Measurements from ENCODE around the gene ERCC3.
"Not testable (repeated sequence)": the region's sequence is repeated elsewhere in the genome, so short reads cannot be mapped to it uniquely, and the experiment has no call there.

ERCC3 gene

GRCh38 chr2:127279781-127280180 is 14.2 kb downstream of the ERCC3 start:
- no peak for DNase-seq (ENCODE audit: low read depth)

- DNase-seq (ENCODE audit: low read depth): no peak
Observed at GRCh38 chr2:127278959-127279358, 15.0 kb downstream of the ERCC3 start.

GRCh38 chr2:127277028-127277427 is 16.9 kb downstream of the ERCC3 start:
- DNase-seq (ENCODE audit: low read depth): no peak

GRCh38 chr2:127275789-127276188 is 18.2 kb downstream of the ERCC3 start:
- no peak for DNase-seq (ENCODE audit: low read depth)

DNA sequence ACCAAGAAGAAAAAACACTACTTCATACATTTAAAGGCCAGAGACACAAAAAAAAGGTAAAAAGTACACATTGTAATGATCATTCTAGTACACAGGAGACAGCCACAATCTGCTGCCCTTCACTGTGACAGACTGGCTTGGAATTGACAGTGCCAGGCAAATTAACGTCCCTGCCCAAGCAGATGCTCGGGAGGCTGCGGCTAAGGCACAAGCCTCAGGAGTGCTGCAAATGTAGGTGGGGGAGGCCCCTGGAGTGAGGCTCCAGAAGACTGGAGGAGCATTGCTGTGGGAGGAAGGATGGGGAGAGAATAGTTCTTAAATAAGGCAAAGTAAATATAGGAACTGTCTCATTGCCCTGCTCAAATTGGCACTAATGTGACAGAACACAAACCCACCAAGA is 18.6 kb downstream of the ERCC3 start:
- DNase-seq (ENCODE audit: low read depth): no peak

GRCh38 chr2:127270663-127271062 is 23.3 kb downstream of the ERCC3 start:
- DNase-seq (ENCODE audit: low read depth): no peak

DNA sequence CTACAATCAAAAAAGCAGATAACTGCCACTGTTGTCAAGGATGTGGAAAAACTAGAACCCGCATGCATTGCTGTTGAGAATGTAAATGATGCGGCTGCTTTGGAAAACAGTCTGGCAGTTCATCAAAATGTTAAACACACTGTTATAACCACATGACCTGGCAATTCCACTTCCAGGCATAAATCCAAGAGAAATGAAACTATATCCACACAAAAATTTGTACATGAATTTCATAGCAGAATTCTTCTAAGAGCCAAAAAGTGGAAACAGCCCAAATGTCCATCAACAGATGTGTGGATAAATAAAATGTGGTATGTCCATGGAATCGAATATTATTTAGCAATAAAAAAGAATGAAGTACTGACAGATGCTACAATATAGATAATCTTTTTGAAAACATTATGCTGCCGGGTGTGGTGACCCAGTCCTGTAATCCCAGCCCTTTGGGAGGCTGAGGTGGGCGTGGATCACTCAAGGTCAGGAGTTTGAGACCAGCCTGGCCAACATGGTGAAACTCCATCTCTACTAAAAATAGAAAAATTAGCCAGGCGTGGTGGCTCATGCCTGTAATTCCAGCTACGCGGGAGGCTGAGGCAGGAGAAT is 32.0 kb downstream of the ERCC3 start:
- DNase-seq (ENCODE audit: low read depth): no peak

DNA sequence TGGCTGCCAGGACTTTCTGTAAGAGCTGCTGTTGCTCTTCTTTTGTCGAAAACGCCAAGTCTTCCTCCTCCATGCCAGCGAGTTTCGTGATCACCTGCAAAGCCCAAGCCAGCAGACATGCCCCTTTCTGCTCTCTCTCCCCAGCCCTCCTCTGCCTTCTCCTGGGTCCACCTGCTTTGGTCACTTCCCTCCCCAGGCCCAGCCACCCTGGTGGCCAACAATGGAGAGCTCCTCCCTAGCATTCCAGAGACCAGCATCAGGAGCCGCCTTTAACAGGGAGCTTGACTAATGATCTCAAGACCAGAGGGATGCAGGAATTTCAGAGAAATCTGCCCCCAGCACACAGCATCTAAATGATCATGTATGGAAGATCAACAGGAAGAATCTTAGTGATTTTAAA is 34.6 kb downstream of the ERCC3 start:
- DNase-seq (ENCODE audit: low read depth): no peak

GRCh38 chr2:127256866-127257265 is 37.1 kb downstream of the ERCC3 start:
- DNase-seq (ENCODE audit: low read depth): no peak

GRCh38 chr2:127256381-127256780 is 37.6 kb downstream of the ERCC3 start:
- no peak for DNase-seq (ENCODE audit: low read depth)

DNA sequence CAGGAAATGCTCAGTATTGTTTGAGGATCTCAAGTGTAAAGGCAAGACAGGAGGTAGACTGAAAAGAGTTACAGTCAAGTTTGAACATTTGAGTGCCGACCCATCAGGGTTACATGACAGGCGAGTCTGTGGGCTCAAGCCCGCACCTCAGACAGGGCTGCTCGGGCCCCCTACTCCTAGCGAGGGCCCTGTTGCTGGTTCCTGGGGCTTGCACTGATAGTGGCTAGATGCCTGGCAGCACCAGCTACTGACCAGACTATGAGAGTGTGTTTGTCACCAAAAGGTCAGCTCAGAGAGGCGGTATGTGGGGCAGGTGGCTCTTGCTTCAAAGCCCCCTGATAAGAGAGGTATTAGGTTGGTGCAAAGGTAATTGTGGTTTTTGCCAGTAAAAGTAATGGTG is 38.2 kb downstream of the ERCC3 start:
- DNase-seq (ENCODE audit: low read depth): no peak

DNA sequence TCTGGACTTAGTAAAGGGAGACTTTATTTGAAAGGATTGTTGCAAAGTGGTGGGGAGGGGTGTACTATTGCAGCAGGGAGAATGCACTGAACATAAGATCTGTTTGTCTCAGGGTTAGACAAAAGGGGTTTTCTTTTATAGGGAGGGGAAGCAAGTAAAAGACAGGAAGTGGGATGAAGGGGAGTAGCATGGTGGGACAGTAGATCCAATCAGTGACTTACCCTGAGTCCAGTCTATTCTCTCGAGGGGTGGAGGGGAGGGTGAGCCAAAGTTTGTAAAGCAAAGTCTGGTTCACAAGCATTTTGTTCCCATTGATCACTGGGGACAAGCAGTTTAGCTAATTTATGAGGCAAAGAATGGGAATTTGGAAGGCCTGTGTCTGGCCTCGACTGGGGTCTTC is 38.8 kb downstream of the ERCC3 start:
- DNase-seq (ENCODE audit: low read depth): no peak

DNA sequence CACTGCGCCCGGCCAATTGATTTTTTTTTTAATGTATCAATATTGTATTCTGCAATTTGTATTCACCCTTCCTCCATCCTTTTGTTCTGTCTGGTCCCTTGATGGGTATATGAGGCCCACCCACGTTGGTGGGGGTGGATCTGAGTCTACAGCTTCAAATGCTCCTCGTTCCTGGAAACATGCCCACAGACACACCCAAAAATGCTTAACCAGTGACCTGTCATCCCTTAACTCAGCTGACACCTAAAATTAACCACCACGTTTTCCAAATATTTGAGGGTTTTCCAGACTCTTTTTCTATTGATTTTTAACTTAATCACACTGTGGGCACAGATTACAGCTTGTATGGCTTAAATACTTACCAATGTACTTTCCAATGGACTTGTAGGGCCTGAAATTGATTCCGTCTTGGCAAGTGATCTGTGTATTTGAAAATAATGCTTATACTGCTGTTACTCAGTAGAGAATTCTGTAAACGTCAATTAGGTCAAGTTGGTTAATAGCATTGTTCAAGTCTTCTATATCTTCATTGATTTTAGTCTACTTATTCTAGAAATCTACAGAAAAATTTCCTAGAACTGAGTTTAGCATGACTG is 39.5 kb downstream of the ERCC3 start:
- DNase-seq (ENCODE audit: low read depth): no peak

GRCh38 chr2:127241184-127241583 is 52.8 kb downstream of the ERCC3 start:
- DNase-seq (ENCODE audit: low read depth): not testable (repeated sequence)

- DNase-seq (ENCODE audit: low read depth): no peak
Observed at GRCh38 chr2:127239395-127239794, 54.5 kb downstream of the ERCC3 start.

DNA sequence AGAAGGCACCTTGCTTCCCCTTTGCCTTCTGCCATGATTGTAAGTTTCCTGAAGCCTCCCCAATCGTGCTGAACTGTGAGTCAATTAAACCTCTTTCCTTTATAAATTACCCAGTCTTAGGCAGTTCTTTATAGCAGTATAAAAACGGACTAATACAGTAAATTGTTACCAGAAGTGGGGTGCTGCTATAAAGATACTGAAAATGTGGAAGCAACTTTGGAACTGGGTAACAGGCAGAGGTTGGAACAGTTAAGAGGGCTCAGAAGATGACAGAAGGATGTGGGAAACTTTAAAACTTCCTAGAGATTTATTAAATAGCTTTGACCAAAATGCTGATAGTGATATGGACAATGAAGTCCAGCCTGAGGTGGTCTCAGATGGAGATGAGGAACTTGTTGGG is 56.2 kb downstream of the ERCC3 start:
- DNase-seq (ENCODE audit: low read depth): not testable (repeated sequence)

DNA sequence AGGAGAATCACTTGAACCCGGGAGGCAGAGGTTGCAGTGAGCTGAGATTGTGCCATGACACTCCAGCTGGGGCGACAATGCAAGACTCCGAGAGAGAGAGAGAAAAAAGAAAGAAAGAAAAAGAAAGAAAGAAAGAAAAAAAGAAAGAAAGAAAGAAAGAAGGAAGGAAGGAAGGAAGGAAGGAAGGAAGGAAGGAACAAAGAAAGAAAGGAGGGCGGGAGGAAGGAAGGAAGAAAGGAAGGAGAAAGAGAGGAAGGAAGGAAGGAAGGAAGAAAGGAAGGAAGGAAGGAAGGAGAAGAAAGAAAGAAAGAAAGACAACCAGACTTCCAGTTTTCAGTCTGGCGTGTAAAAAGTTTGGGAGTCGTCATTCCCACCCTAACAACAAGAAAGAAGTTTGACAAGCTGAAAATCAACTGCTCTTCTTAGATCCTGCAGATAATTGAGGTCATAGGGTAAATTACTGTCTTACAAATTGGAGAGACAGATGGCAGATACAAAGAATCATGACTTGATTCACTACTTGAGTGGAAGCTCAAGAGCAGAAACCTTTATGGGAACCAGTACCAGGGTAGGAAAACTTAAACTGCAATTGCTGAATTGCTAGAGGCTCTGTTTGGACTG is 58.8 kb downstream of the ERCC3 start:
- DNase-seq (ENCODE audit: low read depth): no peak

GRCh38 chr2:127233710-127234109 is 60.2 kb downstream of the ERCC3 start:
- DNase-seq (ENCODE audit: low read depth): no peak

- no peak for DNase-seq (ENCODE audit: low read depth)
Observed at GRCh38 chr2:127231130-127231865, 62.6 kb downstream of the ERCC3 start.

GRCh38 chr2:127229555-127229954 is 64.4 kb downstream of the ERCC3 start:
- no peak for DNase-seq (ENCODE audit: low read depth)

- DNase-seq (ENCODE audit: low read depth): no peak
Observed at GRCh38 chr2:127228102-127228501, 65.8 kb downstream of the ERCC3 start.

DNA sequence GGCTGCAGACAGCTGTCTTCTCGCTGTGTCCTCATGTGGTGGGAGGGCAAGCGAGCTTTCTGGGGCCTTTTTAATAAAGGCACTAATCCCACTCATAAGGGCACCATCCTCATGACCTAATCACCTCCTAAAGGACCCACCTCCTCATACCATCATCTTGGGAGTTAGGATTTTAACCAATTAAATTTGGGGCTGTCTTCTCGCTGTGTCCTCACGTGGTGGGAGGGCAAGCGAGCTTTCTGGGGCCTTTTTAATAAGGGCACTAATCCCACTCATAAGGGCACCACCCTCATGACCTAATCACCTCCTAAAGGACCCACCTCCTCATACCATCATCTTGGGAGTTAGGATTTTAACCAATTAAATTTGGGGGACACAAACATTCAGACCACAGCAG is 66.7 kb downstream of the ERCC3 start:
- not testable (repeated sequence) for DNase-seq (ENCODE audit: low read depth)
